Measurements from ENCODE around the gene SMAD6.

The SMAD6 gene

DNA sequence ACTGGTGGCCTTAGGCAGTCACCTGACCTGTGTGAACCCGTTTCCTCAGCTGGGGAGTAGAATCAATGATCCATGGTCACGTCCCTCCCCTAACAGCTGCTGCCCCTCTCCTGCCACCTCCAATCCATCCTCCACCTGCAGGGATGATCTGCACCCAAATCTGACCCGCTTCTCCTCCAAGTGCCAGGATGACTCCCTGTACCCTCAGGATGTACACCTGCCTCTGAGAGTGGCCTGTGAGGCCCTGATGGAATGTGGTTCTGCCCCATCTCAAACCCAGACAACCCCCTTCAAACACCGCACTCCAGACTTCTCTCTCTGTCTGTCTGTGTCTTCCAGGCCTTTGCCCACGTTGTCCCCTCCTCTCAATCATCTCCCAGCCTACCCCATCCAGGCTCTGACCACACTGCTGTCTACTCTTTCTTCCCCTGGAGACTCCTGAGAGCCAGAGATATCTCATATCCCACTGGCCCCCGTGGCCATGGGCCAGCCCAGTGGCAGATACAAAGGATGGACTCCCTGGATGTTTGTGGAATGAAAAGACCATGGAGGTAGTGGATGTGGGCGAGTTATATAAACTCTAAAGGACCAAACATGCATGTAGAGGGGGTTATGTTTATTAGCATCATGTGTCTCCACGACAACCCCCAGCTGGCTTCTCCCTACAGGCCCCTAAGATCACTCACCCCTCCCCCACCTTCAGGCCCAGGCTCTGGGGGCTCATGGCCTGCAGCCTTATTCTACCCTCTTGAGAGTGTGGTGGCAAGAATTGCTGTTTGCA is 84.9 kb downstream of the SMAD6 start:
- in situ Hi-C loops (cut with MboI; ENCODE audit: low sequenced_read_pairs) = loop anchor here (10.0 kb wide), 1 partner anchor 182 kb away; no protein-coding TSS in a partner anchor

DNA sequence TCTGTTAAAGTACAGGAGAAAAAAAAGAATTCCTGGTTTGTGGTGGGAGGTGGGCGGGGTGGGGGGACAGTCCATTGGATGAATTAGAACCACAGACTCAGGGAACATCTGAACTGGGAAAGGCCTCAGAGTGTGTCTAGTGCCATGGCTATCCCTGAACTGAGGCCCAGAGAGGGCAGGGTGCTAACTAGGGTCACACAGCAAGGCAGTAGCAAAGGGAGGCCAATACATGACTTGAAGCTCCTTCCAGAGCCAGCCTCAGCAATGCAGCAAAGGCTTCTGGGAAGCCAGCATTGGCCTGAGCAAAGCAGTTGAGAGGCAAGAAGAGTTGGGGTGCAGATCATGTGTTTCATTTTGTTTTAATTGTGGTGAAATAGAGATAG is 85.4 kb downstream of the SMAD6 start:
- in situ Hi-C loops (cut with MboI; ENCODE audit: low sequenced_read_pairs) = loop anchor here (10.0 kb wide), 1 partner anchor 183 kb away; no protein-coding TSS in a partner anchor

DNA sequence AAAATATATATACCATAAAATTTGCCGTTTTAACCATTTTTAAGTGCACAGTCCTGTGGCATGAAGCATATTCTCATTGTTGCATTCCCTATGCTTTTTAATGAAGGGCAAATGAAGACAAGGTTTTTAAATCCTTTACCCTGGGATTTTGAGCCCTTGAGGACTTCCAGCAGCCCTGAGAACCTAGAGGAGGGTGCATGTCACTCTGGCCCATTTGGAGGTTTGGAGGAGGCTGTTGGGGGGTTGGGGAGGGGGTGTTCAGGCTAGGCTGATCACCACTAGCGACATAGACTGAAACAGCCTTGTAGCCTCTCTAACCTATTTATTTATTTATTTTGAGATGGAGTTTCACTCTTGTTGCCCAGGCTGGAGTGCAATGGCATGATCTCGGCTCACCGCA is 86.0 kb downstream of the SMAD6 start:
- in situ Hi-C loops (cut with MboI; ENCODE audit: low sequenced_read_pairs) = loop anchor here (10.0 kb wide), 1 partner anchor 183 kb away; no protein-coding TSS in a partner anchor

DNA sequence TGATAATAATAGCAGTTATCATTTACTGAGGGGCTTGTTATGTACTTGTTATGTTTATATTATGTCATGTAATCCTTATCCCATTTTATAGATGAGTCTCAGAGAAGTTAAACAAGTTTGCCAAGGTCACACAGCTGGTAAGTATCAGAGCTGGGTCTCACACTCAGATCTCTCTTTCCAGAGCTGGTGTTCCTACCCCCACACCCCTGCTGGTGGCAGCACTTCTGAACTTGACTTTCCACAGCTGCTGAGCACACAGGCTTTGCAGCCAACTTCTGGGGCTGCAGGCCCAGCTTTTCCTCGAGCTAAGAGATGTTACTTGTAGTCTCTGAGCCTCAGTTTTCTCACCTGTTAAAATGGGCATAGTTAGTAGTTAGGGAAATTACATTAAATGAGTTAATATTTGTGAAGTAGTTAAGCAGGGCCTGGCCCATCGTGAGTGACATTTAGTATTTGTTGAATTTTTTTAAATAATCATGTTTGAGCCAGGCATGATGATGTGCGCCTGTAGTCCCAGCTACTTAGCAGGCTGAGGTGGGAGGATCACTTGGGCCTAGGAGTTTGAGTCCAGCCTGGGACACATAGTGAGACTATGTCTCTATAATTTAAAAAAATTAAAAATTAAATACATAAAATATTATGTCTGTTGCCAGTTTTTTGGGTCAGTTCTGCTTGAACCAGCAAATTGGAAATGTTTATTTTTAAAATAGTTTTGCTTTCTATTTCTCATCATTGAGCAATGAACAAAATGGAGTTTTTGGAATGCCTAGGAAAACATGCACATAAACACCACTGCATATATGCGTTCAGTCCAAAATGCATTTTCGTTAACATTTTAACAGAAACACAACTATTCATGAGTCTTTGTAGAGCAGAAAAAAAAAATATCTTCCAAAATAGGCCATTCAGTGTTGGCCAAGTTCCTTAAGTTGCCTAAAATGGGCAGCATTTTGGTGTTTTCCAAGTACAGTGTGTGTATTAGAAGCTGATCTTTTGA is 87.3 kb downstream of the SMAD6 start:
- in situ Hi-C loops (cut with MboI; ENCODE audit: low sequenced_read_pairs) = loop anchor here (10.0 kb wide), 1 partner anchor 185 kb away; no protein-coding TSS in a partner anchor

DNA sequence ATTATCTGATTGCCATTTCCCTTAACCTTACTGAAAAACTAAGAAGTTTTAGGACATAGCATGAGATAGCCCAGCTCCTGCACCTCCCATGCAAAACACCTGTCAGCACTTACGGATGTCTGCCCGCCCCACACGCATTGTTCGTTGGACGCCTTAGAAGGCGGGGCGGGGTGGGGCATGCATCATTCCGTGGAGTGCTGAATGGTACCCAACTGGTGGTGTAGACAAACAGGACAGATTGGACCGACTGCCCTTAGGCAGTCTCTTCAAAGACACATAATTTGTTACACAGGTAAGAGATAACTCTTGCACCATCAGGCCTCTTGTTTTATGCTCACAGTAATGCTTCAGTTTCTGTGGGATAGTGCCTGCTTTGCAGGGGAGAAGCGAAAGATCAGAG is 93.8 kb downstream of the SMAD6 start:
- in situ Hi-C loops (cut with MboI; ENCODE audit: low sequenced_read_pairs) = no loop called here

DNA sequence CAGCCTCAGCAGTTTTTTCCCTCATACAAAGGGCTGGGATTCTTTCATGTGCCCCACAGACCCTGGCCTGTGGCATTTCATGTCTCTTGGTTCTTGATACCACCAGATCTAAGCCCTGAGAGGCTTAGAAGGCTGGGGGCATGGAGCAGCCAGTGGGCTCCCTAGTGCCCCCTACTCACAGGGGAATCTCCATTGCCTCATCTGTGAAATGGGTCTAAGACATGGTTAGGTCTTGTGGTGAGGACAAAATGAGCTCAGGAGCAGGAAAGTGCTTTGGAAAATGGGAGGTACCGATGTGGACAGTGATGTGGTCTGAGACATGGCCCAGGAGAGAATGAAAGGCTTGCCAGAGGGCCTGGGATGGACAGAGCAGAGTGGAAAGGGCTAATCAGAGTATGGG is 94.3 kb downstream of the SMAD6 start:
- in situ Hi-C loops (cut with MboI; ENCODE audit: low sequenced_read_pairs) = no loop called here

DNA sequence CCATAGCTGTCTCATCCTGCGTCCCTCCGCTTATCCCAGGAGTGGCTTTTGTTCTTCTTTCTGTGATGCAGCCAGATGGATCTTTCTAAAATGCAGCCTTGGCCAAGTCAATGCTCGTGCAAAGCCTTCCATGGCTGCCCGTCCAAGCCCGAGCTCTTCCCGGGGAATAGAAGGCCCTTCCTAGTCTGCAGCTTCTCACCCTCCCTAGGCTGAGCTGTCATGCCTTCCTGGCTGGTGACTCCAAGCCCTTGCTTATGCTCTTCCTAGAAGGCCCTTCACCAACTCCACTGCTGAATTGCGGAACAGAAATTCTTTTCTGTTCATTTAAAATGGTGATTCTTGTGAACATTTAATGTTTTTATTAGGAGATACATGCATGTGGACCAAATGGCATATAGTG is 95.9 kb downstream of the SMAD6 start:
- in situ Hi-C loops (cut with MboI; ENCODE audit: low sequenced_read_pairs) = no loop called here

DNA sequence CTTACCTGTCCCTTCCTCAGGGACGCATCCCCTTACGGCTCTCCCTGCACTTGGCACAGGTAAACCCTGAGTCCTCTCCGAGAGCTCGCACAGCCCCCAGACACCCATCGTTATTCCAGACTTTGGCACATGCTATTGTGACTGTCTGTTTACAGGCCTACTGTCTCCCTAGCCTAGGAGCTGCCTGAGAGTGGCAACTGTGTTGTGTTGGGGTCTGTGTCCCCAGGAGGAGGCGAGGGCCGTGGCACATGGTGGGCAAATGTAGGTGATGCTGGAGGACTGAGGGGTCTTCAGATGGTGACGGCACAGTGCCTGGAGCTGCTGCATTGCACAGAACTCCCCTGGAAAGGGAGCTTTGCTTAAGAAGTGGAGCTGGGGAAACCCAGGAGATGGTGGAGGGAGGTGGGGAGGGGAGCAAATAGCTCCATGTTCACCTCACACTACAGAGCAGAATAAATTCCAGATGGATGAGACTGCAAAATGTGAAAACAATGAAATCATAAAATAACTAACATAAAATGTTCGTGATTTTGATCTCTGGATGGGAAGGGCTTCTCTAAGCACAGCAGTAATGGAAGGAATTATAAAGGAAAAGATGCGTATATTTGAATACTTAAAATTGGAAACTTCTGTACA is 96.5 kb downstream of the SMAD6 start:
- in situ Hi-C loops (cut with MboI; ENCODE audit: low sequenced_read_pairs) = no loop called here

DNA sequence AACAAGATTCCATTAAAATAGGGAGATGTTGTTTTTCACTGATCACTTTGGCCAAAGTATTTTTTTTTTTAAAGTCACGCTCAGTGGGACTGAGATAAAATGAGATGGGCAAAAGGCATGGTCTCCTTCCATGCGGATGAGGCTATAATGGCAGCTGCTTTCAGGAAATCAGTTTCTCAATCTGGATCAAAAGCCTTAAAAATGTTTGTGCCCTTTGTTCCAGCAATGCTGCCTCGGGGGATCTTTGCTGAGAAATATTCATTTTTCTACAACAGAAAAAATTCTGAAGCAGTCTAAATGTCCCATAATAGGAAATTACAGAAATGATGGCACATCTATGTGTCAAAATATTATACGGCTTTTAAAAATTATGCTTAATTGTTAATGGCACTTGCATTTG is 97.2 kb downstream of the SMAD6 start:
- in situ Hi-C loops (cut with MboI; ENCODE audit: low sequenced_read_pairs) = no loop called here

DNA sequence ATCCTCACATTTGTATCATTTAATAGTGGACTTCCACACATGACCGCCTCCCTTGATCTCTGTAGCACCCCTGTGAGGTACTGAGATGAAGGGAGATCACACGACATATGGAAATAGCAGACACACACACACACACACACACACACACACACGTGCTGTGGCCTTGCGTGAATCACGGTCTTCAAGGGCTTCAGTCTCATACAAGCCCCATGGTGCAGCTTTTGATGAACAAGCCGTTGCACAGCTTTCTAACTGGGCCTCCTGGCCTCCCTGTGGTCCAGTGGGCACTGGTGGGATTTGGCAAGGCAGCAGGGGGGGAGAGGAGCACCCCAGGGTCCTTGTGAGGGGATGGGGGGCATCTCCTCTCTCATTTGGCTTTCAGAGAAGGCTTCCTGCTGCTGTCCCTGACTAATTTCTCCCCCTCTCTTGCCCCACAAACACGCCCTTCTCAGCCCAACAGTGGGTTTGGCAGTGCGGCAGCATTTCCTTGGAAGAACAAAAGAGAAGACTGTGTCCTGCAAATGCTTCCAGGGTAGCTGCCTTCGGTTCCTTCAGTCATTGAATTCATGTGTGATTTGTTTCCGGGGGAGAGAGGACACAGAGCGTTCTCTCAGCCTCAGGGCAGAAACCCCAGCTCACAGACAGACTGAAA is 98.7 kb downstream of the SMAD6 start:
- in situ Hi-C loops (cut with MboI; ENCODE audit: low sequenced_read_pairs) = no loop called here

DNA sequence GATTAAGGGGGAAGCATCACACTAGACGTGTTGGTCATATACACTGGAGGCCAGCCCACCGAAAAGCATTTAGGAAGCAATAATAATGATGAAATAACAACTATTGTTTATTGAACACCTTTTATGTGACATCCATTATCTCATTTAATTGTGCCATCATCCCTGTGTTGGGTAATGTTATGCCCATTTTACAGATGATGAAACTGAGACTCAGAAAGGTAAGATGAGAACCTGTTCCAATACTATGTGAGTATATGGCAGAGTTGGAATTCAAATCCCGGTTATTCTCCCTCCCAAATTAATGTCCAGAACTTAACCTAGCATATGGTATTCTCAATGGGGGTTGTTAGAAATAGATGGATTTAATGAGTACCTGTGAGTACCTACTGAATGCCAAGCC is 99.2 kb downstream of the SMAD6 start:
- in situ Hi-C loops (cut with MboI; ENCODE audit: low sequenced_read_pairs) = no loop called here

DNA sequence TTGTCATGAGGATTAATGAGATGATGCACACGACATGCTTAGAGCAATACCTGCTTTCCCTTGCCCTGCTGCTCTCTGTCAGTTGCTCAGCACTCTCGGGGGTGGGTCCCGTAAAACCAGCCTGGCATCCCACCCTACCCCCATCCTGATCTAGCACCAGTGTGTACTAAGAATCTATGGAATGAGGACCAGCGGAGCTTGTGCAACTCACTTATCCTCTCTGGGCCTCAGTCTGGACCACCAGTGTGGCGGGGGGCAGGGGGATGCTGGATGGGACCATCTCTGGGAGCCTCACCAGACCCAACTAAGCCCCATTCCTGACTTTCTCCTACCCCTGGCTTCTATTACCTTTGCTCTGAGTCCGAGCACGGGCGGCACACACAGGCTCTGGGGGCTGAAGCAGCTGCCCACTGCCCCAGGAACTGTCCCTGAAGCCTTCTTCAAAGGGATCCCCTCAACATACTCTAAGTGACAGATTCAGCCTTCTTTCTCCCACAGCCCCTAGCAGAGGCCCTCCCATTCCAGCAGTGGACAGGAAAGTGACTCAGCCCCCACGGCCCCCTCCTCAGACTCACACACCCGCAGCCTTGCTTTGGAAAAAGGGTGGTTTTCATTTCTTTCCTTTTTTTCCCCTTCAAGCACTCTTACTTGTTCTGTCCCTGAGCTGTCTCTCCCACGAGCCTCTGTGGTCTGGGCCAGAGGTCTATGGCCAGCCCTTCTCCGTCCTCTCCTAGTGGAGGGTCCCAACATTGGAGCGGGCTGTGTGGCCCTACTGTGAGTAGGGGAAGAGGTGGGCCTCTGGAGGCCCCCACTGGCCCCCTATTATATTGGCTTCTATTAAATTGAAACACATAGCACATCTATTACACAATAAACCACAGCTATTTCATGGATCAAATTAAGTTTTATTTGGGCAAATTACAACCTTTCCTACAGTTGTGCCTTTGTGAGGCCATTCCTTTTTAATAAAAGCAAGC is 100.3 kb downstream of the SMAD6 start:
- in situ Hi-C loops (cut with MboI; ENCODE audit: low sequenced_read_pairs) = no loop called here

DNA sequence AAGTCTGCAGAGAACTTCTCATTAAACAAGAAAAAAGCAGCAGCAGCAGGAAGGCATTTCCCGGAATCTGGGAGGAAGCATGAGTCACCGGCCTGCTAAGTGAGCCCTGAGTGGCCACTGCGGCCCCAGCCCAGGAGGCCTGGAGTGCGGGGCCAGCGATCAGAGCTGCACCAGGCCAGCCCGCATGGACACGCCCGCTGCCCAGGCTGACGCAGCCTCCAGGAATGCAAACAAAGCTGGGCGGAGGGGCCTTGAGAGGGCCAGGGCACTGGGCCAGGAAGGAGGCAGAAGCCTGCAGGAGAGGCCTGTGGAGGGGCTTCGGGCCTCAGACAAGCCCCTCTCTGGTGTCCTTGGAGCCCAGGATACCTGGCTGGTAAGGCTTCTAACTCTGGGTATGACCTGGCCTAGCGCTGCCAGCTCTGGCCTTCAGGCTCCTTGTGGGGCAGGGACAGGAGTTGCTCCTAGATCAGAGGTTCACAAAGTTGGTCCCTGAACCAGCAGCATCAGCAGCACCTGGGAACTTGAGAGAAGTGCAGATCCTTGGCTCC is 101.2 kb downstream of the SMAD6 start:
- in situ Hi-C loops (cut with MboI; ENCODE audit: low sequenced_read_pairs) = no loop called here

DNA sequence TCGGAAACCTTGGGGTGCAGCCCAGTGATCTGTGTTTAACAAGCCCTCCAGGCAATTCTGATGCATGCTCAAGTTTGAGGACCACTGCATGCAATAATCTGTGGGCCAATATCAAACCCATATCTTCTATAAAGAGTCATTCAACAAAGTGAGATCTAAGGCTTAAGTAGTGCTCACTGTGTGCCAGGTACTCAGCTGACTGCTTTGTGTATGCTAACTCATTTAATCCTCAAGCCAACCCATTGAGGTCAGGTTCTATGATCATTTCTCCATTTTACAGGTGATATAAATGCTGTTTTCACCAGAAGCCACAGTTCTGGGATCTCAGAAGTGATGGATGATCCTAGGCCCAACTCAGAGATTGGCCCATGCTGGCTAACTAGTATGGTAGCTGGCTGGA is 101.7 kb downstream of the SMAD6 start:
- in situ Hi-C loops (cut with MboI; ENCODE audit: low sequenced_read_pairs) = no loop called here

DNA sequence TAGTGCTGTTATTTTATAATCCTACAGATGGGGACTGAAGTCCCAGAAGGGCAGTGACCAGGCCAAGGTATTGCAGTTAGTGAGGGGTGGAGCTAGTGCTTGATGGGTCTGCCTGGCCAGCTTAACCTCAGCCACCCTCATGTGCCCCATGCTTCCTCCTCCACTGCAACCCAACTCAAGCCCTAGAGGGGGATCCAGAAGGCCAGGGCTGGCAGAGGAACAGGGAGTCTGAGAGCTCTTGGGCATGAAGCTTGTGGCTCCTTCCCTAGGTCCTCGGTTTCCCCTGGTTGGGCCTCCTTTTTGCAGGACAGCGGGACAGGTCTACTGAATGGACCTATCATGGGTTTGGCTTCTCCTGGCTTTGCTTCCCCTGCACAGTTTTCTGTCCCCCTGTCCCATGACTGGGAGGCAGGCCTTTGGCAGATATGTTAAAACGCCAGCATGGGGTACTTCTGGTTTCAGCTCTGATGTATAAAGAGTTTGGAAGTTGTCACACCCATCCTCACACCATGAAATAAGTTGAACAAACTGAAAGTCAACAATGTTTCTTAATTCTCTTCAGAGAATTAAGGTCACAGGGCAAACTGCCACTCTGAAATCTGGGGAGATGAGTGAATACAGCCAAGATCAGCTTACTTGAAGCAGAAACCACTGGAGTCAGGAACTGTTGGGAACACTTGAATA is 103.3 kb downstream of the SMAD6 start:
- in situ Hi-C loops (cut with MboI; ENCODE audit: low sequenced_read_pairs) = no loop called here

DNA sequence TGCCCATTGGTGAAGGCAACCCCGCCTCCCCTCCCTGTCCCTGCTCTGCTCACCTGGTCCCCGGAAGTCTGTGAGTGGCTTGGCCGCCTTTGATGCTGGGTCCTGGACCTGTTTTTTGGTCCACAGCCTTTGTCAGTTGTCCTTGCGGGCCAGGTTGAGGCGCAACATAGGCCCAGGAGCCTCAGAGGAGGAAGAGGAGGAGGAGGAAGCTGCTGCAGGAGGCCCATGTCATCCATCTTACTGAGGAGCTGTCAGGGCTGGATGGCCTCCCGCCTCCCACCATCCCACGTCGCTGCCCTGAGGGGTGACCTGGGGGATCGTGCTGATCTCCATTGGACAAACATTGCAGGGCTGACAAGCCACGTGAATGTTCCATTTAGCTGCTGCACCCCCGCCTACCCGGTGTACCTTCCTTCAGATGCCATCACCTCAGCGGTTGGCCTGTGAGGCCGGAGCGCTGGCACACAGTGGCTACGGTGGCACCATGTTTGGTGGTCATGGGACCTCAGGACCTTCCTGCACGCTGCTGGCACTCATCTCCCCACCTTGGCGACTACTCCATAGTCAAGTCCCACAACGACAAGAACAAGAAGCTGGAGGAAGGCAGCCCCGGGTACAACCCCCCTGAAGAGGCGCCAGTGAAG is 106.3 kb downstream of the SMAD6 start:
- in situ Hi-C loops (cut with MboI; ENCODE audit: low sequenced_read_pairs) = no loop called here

DNA sequence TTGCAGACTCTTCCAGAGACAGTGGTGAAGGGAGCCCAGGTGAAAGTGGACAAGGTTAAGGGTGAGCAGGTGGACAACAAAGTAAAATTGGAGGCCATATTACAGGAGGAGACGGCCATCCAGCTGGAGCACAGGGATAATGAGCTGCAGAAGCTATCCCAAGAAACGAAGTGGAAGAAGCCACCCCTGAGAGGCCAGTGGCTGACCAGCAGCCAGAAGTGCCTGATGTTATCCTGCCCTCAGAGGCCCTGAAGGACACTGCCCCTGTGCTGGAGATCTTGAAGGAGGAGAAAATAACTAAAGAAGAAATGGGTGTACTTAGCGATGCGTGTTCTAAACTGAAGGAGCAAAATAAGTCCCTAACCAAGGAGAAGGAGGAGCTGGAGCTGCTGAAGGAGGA is 107.6 kb downstream of the SMAD6 start:
- in situ Hi-C loops (cut with MboI; ENCODE audit: low sequenced_read_pairs) = no loop called here

DNA sequence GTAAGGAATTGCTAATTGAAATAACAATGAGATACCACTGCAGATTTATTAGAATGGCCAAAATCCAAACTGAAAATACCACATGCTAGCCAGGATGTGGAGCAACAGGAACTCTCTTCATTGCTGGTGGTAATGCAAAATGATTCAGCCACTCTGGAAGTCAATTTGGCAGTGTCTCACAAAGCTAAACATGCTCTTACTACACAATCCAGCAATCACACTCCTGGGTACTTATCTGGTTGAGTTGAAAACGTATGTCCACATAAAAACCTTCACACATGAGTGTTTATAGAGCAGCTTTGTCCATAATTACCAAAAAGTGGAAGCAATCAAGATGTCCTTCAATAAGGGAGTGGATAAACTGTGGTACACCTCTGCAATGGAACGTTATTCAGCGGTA is 113.3 kb downstream of the SMAD6 start:
- in situ Hi-C loops (cut with MboI; ENCODE audit: low sequenced_read_pairs) = no loop called here

Measured in HL-60/S4 (cell line).